Endothelial cell of umbilical vein (primary cell): ENCODE measurements around the gene SLC25A22. TPM values are rescaled to one million over a fixed set of nuclear protein-coding genes. Genes with fewer than 3 reads are reported as not detected.

Experiments used
- Bru-seq: library from RNA; stranded (reverse); fragments of 400-500 nt; gene quantifications from one replicate; lab custom pipeline; 2021; lab: Mats Ljungman, UMichigan
- BruChase-seq, 2 experiments: library from RNA; stranded (reverse); fragments of 400-500 nt; gene quantifications; one replicate each; lab custom pipeline; 2021; lab: Mats Ljungman, UMichigan
- BruUV-seq: library from RNA; stranded (reverse); fragments of 400-500 nt; replicated peaks from 2 replicates; lab custom pipeline; 2021; lab: Mats Ljungman, UMichigan
- CTCF ChIA-PET: fragments of 300-600, 350-600 bp; sonication (Branson Sonifier 250); formaldehyde crosslinking; loops from one replicate; lab custom pipeline; 2021; ENCODE audit warnings: antibody characterized with exemption, inconsistent platforms; lab: Charles Lee
- POLR2A ChIA-PET: fragments of 300-600, 350-600 bp; sonication (Branson Sonifier 250); formaldehyde crosslinking; loops from one replicate; lab custom pipeline; 2021; ENCODE audit warnings: antibody characterized with exemption, inconsistent platforms; lab: Charles Lee
- DNase-seq: peaks from one replicate; pipeline ENCODE4 v3.0.0-alpha.2; 2011; ENCODE audit warnings: low read depth, low spot score
- FAIRE-seq: peaks from 2 replicates; lab custom pipeline; 2011; peaks lifted over from hg19 to GRCh38; lab: Jason Lieb, UNC
- H2AFZ ChIP-seq: 2 replicates; pipeline ENCODE4 v1.6.0; 2012; ENCODE audit warnings: low read depth, low read length, control low read depth, inconsistent platforms
- H3K27ac ChIP-seq: 2 replicates; pipeline ENCODE4 v1.5.1; 2011; ENCODE audit warnings: low read depth, mild to moderate bottlenecking, control low read depth, low read length, moderate library complexity; ENCODE audit not compliant: insufficient read depth
- H3K27me3 ChIP-seq, 2 experiments: 2 replicates each; pipeline versions ENCODE4 v1.6.0 to v1.6.1; 2011; ENCODE audit warnings: low read length in 2 of 2, mixed read lengths in 1 of 2; ENCODE audit not compliant: control insufficient read depth in 2 of 2, insufficient read depth in 2 of 2
- H3K36me3 ChIP-seq, 2 experiments: 2 replicates in 1 of 2; 3 replicates in 1 of 2; pipeline ENCODE4 v1.5.1; 2011; ENCODE audit warnings: low read length in 2 of 2, mild to moderate bottlenecking in 1 of 2, moderate library complexity in 1 of 2; ENCODE audit not compliant: control insufficient read depth in 2 of 2, insufficient read depth in 2 of 2; ENCODE audit errors: extremely low read depth in 1 of 2
- H3K4me1 ChIP-seq: 3 replicates; pipeline ENCODE4 v1.5.1; 2011; ENCODE audit warnings: mild to moderate bottlenecking, low read length; ENCODE audit not compliant: control insufficient read depth, insufficient read depth; ENCODE audit errors: extremely low read depth
- H3K4me2 ChIP-seq: 2 replicates; pipeline ENCODE4 v1.6.1; 2011; ENCODE audit warnings: low read length, control low read depth, mixed read lengths; ENCODE audit not compliant: insufficient read depth
- H3K4me3 ChIP-seq, 3 experiments: fragments of 200-600 bp in 1 of 3; sonication (generic), shearing (Covaris generic) in 1 of 3; replicated peaks in 1 of 3; 2 replicates each; pipeline ENCODE4 v1.5.1; 2011 to 2016; ENCODE audit warnings: control low read depth in 3 of 3, low read length in 3 of 3, mild to moderate bottlenecking in 2 of 3, inconsistent platforms in 1 of 3, low read depth in 1 of 3, moderate library complexity in 1 of 3; ENCODE audit not compliant: insufficient read depth in 1 of 3
- H3K79me2 ChIP-seq: 2 replicates; pipeline ENCODE4 v1.6.0; 2012; ENCODE audit warnings: low read length, inconsistent platforms; ENCODE audit not compliant: control insufficient read depth, insufficient read depth
- H3K9ac ChIP-seq: replicated peaks from 2 replicates; pipeline ENCODE3; 2011; ENCODE audit warnings: low read length, control low read depth; ENCODE audit not compliant: insufficient read depth; ENCODE audit errors: extremely low read depth
- H3K9me1 ChIP-seq: replicated peaks from 3 replicates; pipeline ENCODE4 v1.6.0; 2011; ENCODE audit warnings: mild to moderate bottlenecking, low read length; ENCODE audit not compliant: control insufficient read depth, insufficient read depth; ENCODE audit errors: extremely low read depth
- H3K9me3 ChIP-seq: replicated peaks from 2 replicates; pipeline ENCODE4 v1.5.1; 2012; ENCODE audit warnings: low read length, inconsistent platforms; ENCODE audit not compliant: control insufficient read depth, insufficient read depth
- H4K20me1 ChIP-seq: replicated peaks from 2 replicates; pipeline ENCODE3; 2011; ENCODE audit warnings: mild to moderate bottlenecking, low read length; ENCODE audit not compliant: control insufficient read depth, insufficient read depth; ENCODE audit errors: extremely low read depth
- CTCF ChIP-seq, 2 donors: IDR thresholded peaks; 1 replicate in 1 of 2; 2 replicates in 1 of 2; pipeline ENCODE4 v1.5.1; 2011; ENCODE audit warnings: low read length in 2 of 2, mild to moderate bottlenecking in 2 of 2, moderate library complexity in 2 of 2, control low read depth in 1 of 2, inconsistent platforms in 1 of 2, low read depth in 1 of 2; ENCODE audit not compliant: insufficient read depth in 1 of 2; ENCODE audit errors: extremely low read depth in 1 of 2
- EZH2 ChIP-seq: IDR thresholded peaks from 2 replicates; pipeline ENCODE4 v1.6.1; 2012; ENCODE audit warnings: borderline replicate concordance, low read depth, mild to moderate bottlenecking, moderate library complexity, low read length, inconsistent platforms; ENCODE audit not compliant: severe bottlenecking
- FOS ChIP-seq: IDR thresholded peaks from 2 replicates; pipeline ENCODE4 v1.6.1; 2011; ENCODE audit warnings: mild to moderate bottlenecking, low read length, moderate library complexity, borderline replicate concordance; ENCODE audit not compliant: insufficient read depth
- GATA2 ChIP-seq: IDR thresholded peaks from 2 replicates; pipeline ENCODE4 v1.7.0; 2011; ENCODE audit warnings: low read depth, mild to moderate bottlenecking, moderate library complexity, mixed read lengths, low read length; ENCODE audit not compliant: insufficient read length, insufficient read depth
- JUN ChIP-seq: IDR thresholded peaks from 2 replicates; pipeline ENCODE4 v1.6.1; 2011; ENCODE audit warnings: borderline replicate concordance, low read depth; ENCODE audit not compliant: insufficient read length, insufficient read depth
- MAX ChIP-seq: IDR thresholded peaks from 2 replicates; pipeline ENCODE4 v1.6.1; 2011; ENCODE audit not compliant: insufficient read depth, insufficient read length
- MYC ChIP-seq: IDR thresholded peaks from one replicate; pipeline ENCODE4 v1.6.1; 2011; ENCODE audit warnings: mild to moderate bottlenecking, low read depth, low read length
- POLR2A ChIP-seq: IDR thresholded peaks from 2 replicates; pipeline ENCODE4 v1.6.1; 2012; ENCODE audit warnings: low read depth, mild to moderate bottlenecking, control low read depth, low read length
- POLR2AphosphoS5 ChIP-seq: IDR thresholded peaks from 2 replicates; pipeline ENCODE4 v1.6.1; 2012; ENCODE audit warnings: low read depth, mild to moderate bottlenecking, control low read depth, low read length, moderate library complexity; ENCODE audit not compliant: insufficient read depth
- dilution Hi-C: fragments of 300-500 bp; cut with MboI; formaldehyde crosslinking; loops from one replicate; pipeline ENCODE4 v1.15.0; 2019; ENCODE audit warnings: low sequenced_read_pairs; ENCODE audit not compliant: extremely low pct_ligation_motif_present
- intact Hi-C: fragments of 100-400 bp; cut with micrococcal nuclease; formaldehyde crosslinking; loops from one replicate; pipeline ENCODE4 v1.10.0; 2022
- long read RNA-seq: library from polyadenylated mRNA; stranded (forward); transcript quantifications from one replicate; pipeline ENCODE4 v2.0.0, GENCODE V29; 2021
- polyA minus RNA-seq, 3 experiments: library from RNA; depleted of rRNA, polyadenylated mRNA; stranded (reverse); fragments of >200 nt; gene quantifications; 1 replicate in 1 of 3; 2 replicates in 2 of 3; pipeline ENCODE4 v1.2.3, GENCODE V29; 2011
- polyA plus RNA-seq, 4 experiments: library from polyadenylated mRNA; depleted of rRNA in 3 of 4; stranded (reverse) in 3 of 4; unstranded in 1 of 4; fragments of >200 nt; gene quantifications; 2 replicates each; pipeline versions ENCODE4 v1.2.1 to v1.2.3, GENCODE V29; 2011 to 2012; ENCODE audit warnings: missing spikeins in 1 of 4
- total RNA-seq: library from RNA; stranded (reverse); gene quantifications from 2 replicates; pipeline ENCODE4 v1.2.3, GENCODE V29; 2021

Gene SLC25A22
- 24.9 and 29.3 TPM in 2 replicates for total RNA-seq
- polyA plus RNA-seq: 24.5 and 27.4 TPM in 2 replicates
- 19.3 and 28.7 TPM in 2 replicates for polyA plus RNA-seq (2011; cell fraction: cytosol; rRNA removed)
- 50.4 and 51.6 TPM in 2 replicates for polyA plus RNA-seq (2011; cell fraction: nucleus; rRNA removed)
- 18.6 and 26.3 TPM in 2 replicates for polyA plus RNA-seq (2012)
- 15.4 and 17.1 TPM in 2 replicates for polyA minus RNA-seq
- polyA minus RNA-seq (2011; cell fraction: cytosol; rRNA and poly(A)+ RNA removed): 16.0 TPM
- polyA minus RNA-seq (2011; cell fraction: nucleus; rRNA and poly(A)+ RNA removed): 11.9 and 13.3 TPM in 2 replicates
- Bru-seq, nascent RNA: percentile 41 among the genes with signal in this experiment
- BruChase-seq, experiment 1, labeled RNA remaining after a 6-hour chase: percentile 89 among the genes with signal in this experiment
- percentile 65 among the genes with signal in this experiment for BruChase-seq, experiment 2, labeled RNA remaining after a 2-hour chase
- long read RNA-seq, transcript SLC25A22-228 (10 exons, 2,692 nt): major isoform, 56 of 88 reads
- long read RNA-seq, partial matches to known transcripts: 11 of 88 reads
- long read RNA-seq, other reads (novel, unspliced or antisense): 19 of 88 reads

GRCh38 chr11:798093-798713 is at the start of gene SLC25A22:
TSS of gene SLC25A22 (minus strand) at chr11:798281. CDS start at chr11:795006, 3,275 bp downstream.
- peak within 1 kb of the TSS; percentile 32 for H3K27ac ChIP-seq
- dilution Hi-C loops: no loop called here
- ChIA-PET POLR2A (interaction anchor here (0.7 kb wide), 1 partner anchor 198 kb away, joined by 3 read pairs; no protein-coding TSS in a partner anchor), CTCF (interaction anchor here (1.3 to 2.1 kb wide), 2 partner anchors 11 to 12 kb away, joined by 6 to 9 read pairs; partner anchors contain the start of gene RPLP2)
- H3K4me3 ChIP-seq: peak within 1 kb of the TSS; percentile 57 to 66 (median 64)
- FAIRE-seq (no peak), DNase-seq (peak; percentile 71)
- H3K79me2 ChIP-seq: peaks cover 11% of the 10 kb centered on the region
- no peaks in the 10 kb centered on the region for H3K9me1 ChIP-seq
- H3K27me3 ChIP-seq: no peaks in the 10 kb centered on the region
- H4K20me1 ChIP-seq: no peaks in the 10 kb centered on the region
- H2AFZ ChIP-seq: peak within 1 kb of the TSS; percentile 56
- H3K4me1 ChIP-seq: peaks cover 14% of the 10 kb centered on the region
- intact Hi-C loops: no loop called here
- H3K36me3 ChIP-seq: peaks cover 0 to 20% of the 10 kb centered on the region in 2 experiments
- TF ChIP-seq FOS: no peak
- TF ChIP-seq MAX: no peak
- no peak for TF ChIP-seq POLR2A
- TF ChIP-seq POLR2AphosphoS5: peak; percentile 79
- no peak for TF ChIP-seq GATA2
- TF ChIP-seq CTCF (IDR thresholded peaks at IDR 0.05; ENCODE audit: extremely low read depth in 1 of 2, insufficient read depth in 1 of 2, low read depth in 1 of 2, low read length in 2 of 2): peak; percentile 71 to 77
- no peak for TF ChIP-seq MYC
- no peak for TF ChIP-seq JUN
- TF ChIP-seq EZH2: no peak
- peak within 1 kb of the TSS; percentile 62 for H3K4me2 ChIP-seq
- BruUV-seq: no TSS peak
- no peaks in the 10 kb centered on the region for H3K9me3 ChIP-seq
- H3K9ac ChIP-seq: peak within 1 kb of the TSS; percentile 45
